Eye (tissue), 1 donor: ENCODE data around the gene TRAF5.
A peak's percentile ranks its signal among the peaks of the same experiment; 100 is the strongest.

Experiments
- DNase-seq: peaks from one replicate; pipeline ENCODE4 v3.0.0-alpha.2; 2015

The TRAF5 gene

DNA sequence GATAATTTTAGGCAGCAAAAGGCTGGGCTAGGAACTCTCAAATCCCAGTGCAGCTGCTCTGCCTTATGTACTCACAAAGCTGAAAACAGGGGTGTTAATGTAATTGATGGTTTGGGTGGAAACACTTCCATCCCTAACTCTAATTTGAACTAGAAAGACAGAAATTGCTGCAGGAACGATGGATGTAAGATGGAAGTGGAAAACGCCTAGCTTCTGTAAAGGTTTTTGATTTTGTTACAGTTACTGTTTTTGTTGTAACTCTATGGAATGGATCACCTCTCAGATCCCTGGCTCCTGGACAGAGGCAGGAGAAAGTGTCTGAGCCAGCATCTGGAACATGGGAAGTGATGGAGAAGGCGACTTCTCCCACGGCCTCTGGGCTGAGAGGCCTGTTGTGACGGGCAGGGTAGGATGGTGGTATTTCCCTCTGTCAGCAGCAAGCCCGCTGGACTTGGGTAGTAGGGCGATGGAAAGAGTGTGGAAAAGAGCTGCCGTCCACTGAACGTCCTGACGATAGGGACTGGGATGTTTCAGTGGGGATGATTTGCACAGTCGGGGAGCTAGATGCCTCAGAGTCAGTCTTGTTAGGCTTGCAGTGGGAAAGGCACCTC, 1.6 kb downstream of the TRAF5 start:
- DNase-seq, result peak; percentile 11

DNA sequence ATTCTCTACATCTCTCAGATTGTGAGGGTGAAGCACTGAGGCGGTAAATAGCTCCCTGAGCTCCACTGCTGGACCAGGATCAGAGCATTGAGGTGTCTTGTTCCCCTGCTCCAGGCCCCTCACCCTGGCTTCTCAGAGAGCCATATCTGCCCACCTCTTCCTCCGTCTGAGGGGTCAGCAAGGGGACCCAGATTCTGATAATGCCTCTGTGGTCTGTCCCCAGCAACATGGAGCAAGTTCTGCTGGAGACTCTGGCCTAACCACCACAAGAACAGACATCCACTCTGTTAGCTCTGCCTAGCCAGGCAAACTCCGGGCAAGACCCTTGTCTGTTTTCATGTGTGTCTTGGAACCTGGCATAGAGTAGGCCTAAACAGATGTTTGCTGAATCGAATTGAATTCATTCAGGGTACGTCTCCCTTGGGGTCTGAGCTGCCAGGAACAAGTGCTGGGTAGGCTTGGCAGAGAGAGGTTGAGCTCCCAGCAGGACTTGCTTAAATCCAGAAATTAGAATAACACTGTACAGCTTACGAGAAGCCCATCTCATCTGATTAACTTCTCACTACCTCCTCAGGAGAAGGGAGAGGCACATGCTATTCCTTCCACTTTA, 2.3 kb downstream of the TRAF5 start:
- peak; percentile 28 for DNase-seq

DNA sequence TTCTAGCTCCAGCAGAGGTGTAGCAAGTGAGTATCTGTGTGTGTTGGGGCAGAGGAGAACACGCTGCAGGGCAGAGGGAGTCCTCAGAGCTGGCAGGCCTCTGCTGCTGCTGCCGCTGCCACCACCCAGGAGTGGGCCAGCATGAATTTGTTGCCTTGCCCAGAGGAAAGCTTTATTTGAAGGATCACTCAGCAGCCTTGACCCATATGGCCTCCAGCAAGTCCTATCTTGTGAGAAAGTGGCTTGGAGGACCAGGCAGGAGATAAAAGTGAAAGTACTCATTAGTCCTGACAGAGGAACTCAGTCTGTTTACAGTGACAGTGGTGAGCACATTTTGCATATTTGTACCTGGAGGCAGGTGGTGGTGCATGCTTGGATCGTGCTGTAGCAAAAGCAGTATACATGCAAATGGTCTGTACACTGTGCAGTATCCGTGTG, 3.1 kb downstream of the TRAF5 start:
- DNase-seq, result no peak

DNA sequence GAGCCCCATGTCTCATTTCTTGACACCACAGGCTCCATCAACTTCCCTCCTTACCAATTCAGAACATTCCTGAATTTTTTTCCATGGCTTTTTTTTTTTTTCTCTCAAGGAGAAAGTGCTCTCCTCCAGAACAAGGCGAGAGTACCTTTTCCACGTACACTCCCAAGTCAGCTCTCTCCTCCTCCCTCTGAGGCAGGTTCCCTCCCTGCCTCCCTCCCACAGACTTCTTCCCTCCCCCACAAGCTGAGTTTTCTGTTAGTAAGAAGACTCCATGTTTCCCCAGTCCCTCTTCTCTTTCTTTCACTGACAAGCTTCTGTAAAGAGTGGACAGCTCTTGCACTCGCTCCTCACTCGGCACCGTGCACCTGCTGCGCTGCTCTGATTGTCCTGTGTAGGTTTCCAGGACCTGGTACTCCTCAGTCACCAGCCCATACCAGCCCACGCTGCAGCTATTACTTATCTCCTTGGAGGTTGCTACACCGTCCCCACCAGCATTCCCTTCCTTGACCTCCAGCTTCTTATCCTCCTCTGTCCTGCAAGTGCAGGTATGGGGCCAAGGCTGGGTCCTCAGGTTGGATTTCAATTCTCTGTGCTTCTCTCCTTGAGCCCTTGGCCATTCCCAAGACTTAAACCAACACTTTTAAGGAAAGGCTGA, 3.8 kb downstream of the TRAF5 start:
- no peak for DNase-seq

DNA sequence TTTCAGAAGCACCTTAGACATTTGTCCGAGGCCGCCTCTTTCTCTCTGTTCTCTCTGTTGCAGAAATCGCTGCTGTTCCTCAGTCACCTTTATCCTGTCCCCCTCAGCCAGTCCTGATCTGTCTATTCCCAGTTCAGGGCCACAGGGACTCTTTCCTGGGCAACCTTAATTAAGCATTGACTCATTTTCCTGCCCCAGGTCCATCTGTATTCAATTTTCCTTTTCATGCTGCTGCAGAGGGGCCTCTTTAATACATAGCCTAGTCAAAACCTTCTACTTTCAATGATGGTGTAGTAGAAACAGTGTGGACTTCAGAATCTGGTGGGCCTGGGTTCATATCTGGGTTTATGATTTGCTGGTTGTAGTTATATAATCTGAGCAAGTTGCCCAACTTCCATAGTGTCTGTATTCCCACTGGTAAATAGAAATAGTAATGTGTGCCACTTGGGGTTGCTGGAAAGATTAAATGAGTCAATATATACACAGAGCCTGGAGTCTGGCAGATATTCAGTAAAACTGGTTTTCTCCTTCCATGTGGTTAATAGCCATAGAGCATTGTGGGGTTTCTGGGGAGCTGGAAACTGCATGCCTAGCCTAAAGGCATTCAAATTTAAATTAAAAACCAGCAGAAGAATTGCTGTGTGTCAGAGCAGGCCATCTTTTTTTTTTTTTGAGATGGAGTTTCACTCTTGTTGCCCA, 4.5 kb downstream of the TRAF5 start:
- no peak for DNase-seq

DNA sequence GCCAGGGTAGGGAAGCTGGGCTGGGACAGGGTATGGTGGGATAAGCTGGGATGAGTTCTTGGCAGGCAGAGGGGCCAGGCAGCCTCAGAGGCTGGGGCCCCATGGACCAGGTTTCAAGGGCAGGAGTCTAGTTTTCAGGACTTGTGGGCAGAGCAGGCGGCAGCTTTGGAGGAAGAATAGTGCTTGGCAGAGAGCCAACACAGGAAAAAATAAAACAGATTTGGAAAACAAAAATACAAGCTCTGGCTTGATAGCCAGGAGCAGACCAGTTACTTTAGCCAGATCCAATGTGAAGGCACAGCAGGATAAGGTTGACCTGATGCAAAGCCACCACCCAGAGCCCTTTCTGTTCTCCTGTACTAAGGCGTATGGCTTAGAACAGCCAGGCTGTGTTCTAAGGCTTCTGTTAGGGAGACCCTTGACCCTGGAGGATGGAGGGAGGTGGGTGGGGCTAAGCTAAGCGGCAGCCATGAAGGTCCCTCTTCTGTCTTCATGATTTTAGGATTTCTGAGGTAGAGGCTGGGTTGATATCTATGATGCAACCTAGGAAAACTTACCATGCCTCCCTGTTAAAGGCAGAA, 5.5 kb downstream of the TRAF5 start:
- DNase-seq, result no peak

DNA sequence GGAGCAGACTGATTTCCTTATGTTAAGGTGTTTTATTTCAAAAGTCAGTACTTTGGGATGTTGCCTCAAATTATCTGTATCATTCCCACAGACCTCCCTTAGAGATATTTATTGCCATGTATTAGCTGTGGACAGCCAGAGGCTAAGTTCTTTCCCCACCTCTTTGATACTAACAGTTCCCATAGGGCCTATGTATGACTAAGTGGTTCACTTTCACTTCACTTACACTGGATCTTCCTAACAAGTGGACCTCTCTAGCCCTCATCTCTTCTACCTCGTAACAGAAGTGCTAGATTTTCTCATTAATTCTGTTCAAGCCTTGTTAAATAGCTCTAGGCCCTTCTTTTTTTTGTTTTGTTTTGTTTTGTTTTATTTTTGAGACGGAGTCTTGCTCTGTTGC, 6.2 kb downstream of the TRAF5 start:
- DNase-seq, result no peak

DNA sequence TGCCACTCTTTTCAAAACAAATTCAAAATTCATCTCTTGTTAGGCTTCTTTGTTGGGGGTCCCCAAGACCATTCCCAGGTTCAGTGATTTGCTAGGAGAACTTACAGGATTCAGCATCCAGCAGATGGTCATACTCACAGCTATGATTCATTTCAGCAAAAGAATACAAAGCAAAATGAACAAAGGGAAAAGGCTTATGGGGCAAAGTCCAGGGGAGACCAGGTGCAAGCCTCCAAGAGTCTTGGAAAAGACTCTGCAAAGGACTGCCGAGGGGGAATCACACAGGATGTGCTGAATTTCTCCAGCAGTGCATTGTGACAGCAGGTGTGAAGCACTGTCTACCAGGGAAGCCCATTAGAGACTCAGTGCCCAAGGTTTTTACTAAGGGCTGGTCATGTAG, 7.3 kb downstream of the TRAF5 start:
- DNase-seq, result no peak

DNA sequence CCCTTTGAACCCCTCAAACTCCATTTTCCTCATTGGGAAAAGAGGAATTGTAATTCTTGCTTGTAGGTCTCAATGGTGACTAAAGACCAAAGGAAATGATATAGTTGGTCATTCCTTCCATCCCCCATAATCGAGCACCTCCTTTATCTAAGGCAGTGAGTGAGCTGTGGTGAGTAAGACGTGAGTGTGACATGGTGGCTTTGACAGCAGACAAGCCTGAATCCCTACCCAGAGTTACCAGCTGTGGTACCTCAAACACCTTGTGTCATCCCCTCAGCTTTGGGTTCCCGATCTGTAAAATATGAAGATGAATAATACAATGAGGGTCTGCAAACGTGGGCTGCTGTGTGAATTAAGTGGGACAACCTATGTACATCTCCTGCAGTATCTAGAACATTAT, 8.4 kb downstream of the TRAF5 start:
- no peak for DNase-seq

DNA sequence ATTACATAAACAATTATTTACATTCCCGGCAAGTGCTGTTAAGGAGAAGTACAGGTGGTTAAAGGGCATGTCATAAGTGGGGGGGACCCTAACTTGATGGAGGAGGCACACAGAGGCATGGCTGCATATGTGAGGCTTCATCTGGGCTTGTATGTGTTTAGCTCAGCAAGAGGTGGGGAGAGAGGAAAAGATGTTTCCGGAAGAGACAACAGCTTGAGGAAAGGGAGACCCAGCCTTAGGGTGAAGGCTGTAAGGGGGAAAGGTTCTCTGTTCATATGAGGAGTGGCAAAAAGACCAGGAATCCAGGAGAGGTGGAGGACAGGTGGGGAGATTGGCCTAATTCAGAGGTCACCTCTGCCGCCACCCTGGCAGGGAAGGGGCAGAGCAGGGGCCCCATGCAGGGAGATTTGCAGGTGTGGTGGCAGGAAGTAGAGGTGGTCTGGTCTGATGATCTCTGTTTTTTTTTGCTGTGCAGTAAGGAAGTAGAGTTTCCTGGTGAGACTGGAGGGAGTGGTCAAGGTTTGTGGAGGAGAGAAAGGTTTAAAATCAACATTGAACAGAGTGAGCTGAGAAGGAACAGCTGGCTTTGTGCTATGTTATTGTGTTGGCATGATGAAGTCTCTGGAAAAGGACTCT, 9.0 kb downstream of the TRAF5 start:
- DNase-seq, result no peak

DNA sequence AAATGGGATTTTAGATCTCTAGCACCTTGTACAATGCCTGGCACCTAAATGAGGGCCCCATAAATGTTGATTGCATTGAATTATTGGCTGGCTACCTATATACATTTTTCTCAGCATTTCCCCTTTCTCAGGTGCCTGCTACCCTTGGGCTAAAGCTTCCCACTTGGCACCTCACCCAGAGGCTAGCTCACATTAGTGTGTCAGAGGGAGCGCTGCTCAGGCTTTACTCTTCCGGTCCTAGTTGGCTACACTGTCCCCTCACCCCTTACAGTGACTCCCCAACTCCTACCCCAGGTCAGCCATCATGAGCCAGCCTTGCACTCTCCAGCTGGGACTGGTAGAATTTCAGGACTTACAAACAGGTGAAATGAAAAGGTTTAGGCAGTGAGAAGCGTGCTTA, 9.5 kb downstream of the TRAF5 start:
- no peak for DNase-seq

DNA sequence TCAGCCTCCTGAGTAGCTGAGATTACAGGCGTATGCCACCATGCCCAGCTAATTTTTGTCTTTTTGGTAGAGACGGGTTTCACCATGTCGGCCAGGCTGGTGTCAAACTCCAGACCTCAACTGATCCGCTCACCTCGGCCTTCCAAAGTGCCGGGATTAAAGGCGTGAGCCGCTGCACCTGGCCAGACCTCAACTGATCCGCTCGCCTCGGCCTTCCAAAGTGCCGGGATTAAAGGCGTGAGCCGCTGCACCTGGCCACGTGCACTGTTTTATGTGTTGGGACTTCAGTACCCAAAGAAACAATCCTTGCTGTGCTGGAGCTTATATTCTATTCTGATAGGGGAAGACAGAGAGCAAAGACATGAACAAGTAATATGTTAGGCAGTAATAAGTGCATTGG, 10.1 kb downstream of the TRAF5 start:
- no peak for DNase-seq

DNA sequence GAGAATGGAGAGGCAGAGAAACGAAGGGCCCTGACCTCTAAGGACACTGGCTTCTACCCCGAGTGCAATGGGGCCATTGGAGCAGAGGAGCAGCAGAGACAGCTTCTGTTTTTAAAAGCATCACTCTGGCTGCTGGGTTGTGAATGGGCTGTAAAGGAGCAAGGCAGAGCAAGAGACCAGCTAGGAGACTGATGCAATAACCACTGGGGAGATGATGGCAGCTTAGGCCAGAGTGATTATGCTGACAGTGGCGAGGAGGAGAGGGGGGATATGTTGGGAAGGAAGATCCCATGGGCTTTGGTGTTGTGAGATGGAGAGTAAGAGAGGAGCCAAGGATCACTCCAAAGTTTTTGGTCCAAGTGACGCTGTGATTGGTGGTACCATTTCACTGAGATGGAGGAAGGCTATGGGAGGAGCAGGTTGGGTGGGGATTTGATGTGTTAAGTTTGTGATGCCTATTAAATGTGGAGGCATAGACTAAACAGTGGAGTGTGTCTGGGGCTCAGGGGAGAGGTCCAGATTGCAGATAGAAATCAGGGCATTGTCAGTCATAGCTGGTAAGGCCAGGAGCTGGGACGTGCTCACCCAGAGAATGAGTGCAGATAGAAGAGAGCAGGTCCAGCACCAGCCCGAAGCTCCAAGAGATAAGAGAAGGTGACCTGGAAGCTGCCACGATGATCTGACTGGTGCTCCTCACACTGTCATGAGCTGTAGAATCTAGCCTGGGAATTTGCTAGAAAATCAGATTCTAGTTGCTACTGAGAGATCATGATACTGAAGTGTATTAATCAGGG, 11.0 kb downstream of the TRAF5 start:
- peak; percentile 28 for DNase-seq

DNA sequence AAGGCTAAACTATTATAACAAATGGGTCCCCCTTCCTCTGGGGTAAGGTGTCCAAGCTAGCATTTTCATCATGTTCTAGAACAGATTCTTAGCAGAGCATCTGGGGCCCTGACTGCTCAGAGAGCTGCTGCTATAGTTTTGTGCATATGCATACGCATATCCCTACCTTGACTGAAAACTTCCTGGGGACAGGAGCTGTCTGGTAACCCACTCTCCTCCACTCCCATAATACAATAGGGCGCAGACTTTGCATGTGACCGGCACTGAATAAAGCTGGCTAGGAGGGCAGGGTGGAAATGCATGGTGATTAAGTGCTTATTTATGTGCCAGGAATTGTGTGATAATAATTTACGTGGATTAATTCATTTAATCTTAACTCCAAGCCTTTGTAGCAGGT, 11.6 kb downstream of the TRAF5 start:
- no peak for DNase-seq

DNA sequence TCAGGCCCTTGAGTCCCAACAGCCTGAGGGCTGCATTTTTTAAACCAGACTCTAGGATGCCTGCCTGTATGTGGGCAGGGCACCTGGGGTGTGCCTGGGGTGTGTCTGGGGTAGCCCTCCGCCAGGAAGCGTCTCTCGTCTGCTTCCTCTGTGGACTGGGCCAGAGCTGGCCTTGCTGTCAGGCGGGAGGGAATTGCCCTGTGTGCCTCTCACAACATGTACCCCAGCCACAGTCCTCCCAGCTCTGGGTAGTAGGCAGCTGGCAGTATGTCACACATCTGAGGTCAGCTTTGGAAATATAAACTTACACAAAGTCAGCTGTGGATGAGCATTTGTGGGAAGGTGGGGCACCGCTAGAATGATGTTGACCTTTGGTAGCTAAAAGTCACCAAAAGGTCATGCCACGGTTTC, 13.0 kb downstream of the TRAF5 start:
- no peak for DNase-seq

DNA sequence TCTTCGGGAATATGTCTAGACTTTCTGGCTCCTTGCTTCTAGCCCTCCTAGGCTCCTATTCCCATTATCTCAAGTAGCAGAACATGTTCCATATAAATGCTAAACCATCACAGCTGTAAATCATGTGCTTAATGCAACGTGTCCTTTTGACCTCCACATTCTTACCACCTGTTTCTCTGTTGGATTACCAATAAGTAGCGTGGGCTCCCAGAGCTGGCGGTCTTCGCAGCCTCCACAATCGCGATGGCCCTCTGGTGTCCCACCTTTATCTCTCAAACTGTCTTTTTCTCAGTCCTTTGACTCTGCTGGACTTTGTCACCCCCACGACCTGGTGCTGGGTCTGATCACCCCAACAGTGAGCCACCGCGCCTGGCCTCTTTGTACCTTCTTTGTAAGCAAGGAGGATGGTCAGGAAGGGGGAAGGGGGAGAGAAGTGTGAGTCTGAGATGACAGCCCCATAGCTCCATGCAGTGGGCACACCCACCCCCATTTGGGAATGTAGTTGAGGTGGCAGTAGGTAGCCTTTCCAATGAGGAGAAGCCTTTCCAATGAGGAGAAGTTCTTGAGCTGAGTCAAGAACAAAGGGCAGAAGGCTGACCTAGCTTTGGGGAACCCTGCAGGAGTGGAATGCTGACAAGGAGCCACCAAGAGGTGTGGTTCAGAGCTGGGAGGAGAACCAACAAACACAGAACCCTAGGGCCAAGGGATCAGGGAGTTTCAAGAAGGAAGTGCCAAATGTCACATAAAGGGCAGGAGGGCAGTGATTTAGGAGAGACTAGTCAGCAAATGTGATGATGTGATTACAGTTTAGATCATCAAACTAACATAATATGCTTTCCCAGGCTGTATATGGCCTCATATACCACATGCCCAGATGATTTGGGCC, 14.2 kb downstream of the TRAF5 start:
- DNase-seq, result no peak

DNA sequence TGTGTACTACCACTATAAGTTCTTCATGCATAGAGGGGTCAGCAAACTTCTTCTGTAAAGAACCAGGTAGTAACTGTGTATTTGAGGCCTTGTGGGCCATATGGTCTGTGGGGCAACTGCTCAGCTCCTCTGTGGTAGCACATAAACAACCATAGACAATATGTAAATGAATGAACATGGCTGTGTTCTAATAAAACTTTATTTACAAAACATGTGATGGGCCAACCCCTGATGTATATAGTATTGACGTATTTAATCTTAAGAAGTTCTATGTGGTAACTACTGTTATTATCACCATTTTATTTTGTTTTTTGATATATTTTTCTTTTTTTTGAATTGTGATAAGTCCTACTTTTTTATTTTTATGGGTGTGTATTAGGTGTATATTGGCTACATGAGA, 15.4 kb downstream of the TRAF5 start:
- no peak for DNase-seq

DNA sequence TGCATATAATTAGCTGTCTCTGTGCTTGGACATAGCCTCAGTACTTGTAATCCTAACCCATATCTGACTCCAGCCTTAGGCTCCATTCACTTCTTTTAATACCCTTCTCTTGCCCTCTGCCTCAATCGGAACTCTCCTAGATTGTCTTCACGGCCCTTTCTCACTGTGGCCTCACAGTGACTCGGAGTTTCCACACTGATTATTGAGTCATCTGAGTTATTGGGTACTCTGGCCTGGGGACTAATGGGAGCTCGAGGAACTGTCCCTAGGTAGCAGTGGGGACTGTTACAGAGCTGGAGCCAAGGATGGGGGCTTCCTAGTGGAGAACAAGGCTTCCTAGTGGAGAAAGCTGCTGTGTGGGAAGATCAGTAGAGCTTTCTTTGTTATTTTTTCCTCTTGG, 17.0 kb downstream of the TRAF5 start:
- no peak for DNase-seq

DNA sequence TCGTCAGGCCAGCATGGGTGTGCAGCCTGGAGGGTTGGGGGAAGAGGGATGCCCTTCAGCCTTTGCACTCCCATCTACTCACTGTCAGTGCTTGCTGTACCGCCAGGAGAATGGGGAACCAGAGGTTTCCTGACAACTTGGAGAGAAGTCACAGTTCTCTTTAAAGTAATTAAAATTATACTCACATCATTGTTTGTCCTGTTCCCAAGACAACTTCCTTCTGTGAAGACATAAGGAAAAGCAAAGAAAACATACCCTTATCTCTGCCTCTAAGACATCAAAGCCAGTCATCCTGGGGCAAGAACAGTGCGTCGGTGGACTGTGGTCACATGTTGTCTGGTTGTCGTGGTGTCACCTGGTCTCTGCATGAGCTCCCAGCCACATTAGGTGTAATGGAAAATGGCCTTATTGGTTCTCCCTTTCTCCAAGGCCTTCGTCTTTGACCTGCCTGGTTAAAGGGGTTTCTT, 17.6 kb downstream of the TRAF5 start:
- DNase-seq, result no peak

DNA sequence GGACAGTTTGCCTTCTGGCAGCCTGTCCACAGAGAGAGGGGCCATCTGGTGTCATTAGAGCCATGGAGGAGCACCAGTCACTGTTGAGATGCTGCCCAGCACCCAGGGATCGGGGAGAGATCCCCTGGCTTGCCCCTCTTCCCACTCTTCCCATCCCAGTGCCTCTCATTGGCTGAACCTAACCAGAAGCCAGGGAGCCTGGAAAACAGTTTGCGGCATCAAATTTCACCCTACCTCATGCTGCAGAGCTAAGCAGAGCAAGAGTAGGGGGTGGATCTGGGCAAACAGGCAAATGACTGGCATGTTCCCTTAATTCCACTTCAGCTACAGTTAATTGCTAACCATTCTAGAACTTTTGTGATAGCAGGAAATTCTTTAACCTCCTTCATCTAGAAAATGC, 19.1 kb downstream of the TRAF5 start:
- DNase-seq, result peak; percentile 18
